CD4-positive, alpha-beta T cell treated with Interferon gamma for 1 hour (primary cell): ENCODE results near the gene SLC15A1.

Source experiments
- DNase-seq: peaks from one replicate; pipeline ENCODE4 v3.0.0-alpha.2; 2020

Gene SLC15A1, protein sequence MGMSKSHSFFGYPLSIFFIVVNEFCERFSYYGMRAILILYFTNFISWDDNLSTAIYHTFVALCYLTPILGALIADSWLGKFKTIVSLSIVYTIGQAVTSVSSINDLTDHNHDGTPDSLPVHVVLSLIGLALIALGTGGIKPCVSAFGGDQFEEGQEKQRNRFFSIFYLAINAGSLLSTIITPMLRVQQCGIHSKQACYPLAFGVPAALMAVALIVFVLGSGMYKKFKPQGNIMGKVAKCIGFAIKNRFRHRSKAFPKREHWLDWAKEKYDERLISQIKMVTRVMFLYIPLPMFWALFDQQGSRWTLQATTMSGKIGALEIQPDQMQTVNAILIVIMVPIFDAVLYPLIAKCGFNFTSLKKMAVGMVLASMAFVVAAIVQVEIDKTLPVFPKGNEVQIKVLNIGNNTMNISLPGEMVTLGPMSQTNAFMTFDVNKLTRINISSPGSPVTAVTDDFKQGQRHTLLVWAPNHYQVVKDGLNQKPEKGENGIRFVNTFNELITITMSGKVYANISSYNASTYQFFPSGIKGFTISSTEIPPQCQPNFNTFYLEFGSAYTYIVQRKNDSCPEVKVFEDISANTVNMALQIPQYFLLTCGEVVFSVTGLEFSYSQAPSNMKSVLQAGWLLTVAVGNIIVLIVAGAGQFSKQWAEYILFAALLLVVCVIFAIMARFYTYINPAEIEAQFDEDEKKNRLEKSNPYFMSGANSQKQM

DNA sequence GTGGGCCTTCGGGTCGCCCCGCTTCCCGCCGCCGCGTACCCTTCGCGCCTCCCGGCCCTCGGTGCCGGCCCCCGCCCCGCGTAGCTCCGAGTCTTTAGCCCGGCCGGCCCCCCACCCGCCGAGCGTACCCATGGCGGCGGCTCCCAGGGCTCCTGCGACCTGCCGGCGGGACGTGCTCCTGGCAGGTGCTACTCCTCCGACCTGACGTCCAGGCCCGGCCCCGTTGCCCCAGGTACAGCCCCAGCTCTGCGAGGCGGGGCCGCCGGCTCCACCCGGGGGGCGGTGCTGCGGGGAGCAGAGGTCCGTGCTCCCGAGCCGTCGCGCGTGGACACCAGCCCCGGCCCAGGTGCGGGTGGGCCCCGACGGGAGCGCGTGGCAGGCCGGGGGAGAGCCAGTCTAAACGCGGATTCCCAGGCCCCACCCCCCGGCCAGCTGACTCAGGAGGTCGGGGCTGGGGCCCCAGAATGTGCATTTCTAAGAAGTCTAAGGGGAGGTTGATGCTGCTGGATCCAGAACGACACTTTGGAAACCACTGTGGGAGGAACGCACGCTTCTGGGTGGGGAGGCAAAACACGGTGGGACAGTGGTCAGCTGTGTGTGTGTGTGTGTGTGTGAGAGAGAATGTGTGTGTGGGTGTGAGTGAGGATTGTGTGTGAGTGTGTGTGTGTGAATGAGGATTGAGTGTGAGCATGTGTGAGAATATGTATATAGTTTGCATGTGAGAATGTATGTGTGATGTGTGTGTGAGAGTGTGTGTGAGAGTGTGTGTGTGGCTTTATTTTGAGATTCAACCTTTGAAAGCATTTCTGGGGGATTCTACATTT is at the start of gene SLC15A1:
Gene SLC15A1, minus strand, starts transcription at position 206 of the 824 bp plus-strand sequence. Its CDS starts 74 bp downstream, at position 132.
- no peak for DNase-seq

DNA sequence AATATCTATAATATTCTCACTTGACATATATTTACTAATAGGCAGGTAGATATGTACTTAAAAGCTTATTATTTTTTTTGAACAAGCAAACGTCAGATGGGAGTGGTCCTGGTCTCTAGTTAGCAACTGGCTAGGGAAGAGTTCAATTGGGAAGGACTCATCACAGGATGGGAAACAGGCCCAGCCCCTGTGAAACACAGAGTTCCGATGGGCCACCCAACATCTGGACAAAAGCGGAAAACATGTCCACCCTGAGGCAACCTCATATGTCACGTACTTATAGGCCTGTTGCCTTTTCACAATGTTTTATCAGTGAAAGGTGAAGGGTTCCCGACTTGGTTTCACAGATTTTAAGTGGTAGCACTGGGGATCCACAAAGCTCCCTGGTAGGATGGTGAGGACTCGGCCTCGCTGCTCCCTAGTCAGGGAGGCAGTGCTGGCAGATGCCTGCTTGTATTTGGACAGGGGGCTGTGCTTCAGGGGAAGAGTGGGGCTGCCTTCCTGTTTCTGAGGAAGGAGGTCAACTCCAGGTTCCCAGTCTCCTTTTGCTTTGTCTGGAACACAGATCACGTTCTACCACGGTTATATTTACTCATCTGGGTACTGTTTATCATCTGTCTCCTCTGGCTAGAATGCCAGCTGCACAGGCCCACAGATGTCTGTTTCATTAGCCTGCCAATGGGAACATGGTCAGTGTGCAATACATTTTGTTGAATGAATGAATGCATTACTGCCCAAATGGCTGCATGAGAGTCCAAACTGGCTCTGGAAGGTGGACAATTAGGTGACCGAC is 49.4 kb upstream of the SLC15A1 start:
- DNase-seq: no peak

DNA sequence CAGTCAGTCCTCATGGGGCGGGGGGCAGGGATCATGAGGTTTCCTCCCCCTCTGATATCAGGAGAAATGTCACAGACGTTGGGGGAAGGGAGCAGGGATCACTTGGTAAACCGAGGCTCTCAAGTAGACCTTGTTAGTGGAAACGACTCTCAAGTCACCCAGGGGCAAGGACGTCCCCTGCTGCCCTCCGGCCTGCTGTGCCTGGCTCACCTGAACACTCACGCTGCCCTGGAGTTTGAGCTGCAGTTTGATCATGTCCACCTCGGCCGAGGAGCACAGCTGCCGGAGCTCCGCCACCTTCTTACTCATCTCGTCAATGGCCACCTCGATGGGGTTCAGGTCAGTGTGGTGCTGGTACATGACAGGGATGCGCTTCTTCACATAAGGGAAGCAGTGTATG is 47.6 kb upstream of the SLC15A1 start:
- DNase-seq: no peak

DNA sequence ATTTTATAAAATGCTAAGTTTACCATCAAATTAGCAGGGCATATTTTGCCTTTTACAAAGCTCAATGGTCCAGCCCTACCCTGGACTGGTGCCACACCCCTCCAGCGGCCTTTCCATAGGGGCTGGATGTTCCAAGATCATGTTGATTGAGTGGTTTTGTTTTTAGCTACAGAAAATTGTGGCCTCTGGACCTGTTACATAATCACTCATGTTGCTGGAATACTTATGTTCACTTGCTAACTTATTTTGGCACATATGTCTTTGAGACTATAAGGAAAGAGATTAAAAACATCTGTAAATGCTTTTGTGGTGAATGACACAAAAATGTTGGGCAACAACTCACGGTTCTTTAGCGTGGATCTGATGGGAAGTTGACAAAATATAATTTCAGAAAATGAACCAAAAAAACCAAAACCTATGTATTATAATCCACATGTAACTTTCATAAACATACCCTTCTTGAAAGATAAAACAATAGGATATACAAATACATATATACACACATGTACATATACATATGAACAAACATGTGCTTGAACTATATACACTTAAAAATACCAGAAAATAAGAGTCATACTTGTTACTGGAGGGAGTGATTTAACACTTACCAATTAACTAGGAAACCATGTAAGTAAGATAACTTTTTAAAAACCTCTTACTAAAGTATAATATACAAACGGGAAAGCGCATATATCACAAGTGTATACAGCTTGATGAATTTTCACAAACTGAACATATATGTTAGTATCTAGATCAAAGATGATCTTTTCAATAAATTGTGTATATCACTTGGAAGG is 46.6 kb upstream of the SLC15A1 start:
- no peak for DNase-seq

DNA sequence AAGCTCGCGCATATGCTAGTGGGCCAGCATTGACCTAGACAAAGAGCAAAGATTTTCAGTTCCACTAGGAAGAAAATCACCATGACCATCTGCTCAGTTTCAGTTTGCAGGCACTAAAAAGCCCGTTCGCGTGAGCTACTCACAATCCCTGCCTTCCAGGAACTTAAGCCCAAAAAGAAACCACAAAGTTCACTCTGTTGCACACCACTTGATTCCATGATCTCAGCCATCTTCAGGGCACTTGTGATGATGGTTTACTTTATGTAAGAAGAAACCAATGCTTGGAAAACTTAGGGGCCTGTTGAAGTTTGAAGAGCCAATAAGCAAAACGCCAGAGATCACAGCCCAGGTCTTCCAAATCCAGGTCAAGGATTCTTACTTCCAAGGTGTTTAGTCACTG is 45.0 kb upstream of the SLC15A1 start:
- DNase-seq: no peak

DNA sequence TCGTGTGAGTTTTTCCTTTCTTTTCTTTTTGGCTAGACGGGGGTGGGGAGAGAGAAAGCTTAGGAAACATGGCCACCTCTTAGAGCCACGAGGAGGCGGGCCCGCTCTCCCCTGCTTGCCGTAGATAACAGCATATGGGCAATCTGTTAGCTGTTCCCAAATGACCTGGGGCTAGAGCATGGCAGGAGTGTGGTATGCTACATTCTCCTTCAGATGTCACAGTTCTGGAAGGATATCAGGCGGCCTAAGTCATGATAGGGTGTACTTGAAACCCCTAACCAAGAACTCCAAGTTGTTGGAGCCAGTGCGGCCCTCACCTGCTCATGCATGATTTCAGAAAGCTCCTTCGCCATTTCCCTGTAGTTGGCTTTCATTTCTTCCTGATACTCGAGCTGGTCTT is 44.3 kb upstream of the SLC15A1 start:
- no peak for DNase-seq

DNA sequence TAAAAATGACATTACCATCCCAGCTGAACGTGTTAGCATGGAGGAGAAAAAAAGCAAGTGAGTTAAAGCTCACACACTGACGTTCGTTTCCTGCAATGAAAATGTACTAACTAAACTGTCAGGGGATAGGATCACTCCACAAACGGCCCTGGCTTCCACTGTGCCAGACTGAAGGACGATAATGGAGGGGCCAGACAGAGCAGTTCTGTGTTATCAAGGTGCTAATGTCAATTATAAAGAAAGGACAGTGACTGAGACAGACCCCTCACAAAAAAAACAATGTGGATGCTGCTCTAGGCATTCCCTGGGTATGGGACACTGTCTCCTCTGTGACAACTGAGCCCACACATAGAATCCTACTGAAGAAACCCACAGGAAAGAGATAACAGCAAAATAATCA is 43.7 kb upstream of the SLC15A1 start:
- DNase-seq: no peak

DNA sequence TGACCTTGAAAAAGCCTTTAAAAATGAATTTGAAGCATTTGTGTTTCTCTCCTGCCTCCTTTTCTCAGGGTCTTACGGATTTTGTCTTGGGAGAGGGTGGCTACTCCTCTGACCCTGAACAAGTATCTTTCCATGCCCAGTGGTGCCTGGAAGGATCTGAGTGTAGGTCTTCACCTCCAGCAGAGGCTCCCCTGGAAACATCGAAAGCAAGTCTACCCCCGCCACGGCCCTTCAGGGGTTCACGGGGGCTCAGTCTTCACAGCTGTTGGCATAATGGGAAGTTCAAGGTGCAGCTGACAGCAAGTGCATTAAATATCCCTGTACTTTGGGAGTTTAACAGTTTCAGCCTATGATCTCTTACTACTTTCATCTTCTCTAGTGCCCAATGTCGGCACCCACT is 42.7 kb upstream of the SLC15A1 start:
- DNase-seq: no peak

DNA sequence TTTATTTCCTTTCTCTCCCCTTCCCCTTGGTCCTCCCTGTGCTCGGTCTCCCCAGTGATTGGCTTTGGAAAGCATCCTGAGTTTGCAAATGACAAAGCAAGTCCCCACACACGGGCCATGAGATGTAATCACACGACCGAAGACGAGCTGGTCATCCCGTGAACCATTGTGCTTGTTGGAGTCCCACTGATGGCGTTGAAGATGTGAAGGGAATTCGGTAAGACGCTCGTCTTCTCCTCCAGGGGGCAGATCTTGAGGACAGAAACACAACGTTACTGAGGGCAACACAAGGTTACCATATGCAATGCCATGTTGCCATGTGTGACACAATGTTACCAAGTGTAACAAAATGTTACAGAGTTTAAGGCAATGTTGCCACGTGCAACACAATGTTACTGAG is 42.0 kb upstream of the SLC15A1 start:
- DNase-seq: no peak

DNA sequence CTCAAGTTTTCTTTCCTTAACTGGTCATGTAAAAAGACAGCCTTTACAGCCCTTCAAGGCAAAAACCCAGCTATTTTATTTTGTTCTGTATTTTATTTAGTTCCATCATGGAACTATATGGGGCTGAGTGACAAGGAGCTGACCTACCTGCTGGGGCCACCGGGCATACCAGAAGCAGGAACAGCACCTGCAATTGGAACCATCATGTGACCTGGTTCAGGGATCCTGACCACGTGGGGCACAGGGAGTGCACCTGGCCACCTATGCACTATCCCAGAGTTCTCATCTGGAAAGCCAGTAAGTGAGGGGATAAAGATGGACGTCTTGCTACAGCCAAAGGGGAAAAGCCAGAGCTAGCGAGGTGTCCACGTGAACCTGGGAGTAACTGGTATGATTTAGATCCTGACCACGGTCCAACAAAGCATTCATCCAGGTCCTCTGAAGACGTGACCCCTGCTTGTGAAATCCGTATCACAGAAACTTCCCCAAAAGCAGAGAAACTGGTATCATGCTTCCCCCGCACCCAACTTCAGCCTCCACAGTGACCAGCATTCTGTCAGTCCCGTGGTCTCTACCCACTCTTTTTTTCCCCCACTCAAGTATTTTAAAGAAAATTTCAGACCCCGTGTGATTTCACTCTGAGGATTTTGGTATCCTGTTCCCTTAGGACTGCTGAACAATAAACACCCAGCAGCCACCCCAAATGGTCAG is 40.5 kb upstream of the SLC15A1 start:
- DNase-seq: no peak

DNA sequence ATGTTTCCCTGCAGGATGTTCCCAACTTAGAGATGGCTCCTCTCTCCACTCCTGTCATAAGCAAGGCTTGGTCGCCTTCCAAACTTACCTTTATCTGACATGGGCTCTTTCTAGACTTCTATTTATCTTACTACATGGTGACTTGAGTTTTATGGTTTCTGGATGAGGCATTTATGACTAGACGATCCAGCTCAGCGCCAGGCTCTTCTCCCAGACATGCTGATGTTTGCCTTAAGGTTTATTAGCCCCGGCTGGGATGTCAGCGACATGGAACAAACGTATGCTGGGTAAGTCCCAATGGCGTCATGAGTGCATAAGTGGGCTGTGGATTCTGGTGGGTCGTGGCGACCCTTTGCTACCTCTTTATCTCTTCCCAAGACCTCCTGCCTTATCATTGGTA is 39.8 kb upstream of the SLC15A1 start:
- DNase-seq: no peak

DNA sequence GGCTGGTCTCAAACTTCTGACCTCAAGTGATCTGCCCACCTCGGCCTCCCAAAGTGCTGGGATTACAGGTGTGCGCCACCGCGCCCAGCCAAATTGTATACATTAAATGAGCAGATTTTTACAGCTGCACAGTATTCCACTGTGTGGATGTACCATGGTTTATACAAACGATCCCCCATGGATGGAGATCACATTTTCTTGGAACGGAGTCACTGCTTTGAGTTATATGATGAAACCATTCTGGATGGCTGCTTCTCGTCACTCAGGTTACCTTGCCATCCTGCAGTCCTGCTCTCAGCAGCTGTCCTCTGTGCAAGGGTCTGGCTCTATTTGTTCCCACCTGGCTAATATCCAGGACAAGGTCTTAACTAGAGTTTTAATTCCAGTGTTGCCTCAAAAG is 39.1 kb upstream of the SLC15A1 start:
- no peak for DNase-seq

DNA sequence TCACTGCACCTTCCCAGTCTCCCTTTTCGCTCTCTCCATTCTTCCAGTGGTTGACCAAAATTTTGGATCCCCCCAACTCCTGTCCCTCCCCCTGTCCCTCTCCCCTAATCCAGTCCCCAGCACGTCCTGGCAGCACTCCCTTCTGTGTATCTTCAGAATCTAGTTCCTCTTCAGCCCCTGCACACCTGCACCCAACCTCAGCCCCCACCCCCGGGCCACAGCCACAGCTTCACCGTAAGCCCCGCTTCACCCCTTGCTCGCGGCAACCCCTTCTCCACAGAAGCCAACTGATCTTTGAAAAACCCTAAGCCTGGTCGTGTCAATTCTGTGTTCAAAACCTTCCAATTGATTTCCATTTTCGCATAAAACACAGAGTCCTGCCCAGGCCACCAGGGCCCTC is 35.5 kb upstream of the SLC15A1 start:
- no peak for DNase-seq

DNA sequence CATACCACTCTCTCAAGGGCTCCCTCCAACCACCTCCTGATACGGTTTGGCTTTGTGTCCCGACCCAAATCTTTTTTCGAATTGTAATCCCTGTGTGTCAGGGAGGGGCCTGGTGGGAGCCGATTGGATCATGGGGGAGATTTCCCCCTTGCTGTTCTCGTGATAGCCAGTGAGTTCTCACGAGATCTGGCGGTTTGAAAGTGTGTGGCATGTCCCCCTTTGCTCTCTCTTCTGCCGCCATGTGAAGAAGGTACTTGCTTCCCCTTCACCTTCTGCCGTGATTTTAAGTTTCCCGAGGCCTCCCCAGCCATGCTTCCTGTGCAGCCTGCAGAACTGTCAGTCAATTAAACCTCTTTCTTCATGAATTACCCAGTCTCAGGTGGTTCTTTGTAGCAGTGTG is 34.7 kb upstream of the SLC15A1 start:
- no peak for DNase-seq

DNA sequence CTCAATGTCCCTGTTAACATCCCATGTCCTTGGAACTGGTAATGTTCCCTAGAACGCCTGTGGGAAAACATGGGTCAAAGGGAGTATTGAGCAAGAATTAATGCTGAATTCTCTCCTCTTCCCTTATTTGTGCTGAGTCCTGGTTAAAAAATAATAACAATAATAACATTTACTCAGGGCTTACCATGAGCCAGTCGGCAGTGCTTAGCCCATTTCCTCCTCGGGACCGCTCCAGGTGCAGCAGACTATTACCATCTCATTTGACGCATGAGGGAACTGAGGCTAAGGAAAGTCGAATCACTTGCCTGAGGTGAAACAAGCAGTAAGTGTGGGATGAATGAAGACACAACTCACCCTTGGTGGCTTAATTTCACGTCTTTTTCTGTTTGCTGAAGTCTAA is 33.6 kb upstream of the SLC15A1 start:
- no peak for DNase-seq

DNA sequence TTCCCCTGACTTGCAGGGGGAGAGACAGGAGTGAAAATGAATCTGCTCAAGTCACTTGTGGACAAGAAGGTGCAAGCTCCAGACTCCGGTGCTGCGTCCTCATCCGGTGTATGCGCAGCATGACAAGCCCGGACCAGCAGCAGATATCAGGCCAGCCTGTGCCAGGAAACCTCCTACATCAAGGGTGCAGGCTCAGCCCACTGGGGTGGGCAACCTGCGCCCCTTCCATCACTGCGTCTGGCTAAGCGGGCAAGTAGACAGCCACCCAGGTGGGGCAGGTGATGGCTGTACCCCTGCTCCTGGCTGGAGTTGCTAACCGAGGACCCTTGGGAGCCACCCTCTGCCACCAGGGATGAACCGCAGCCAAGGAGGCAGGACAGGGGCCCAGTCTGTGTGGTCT is 32.9 kb upstream of the SLC15A1 start:
- no peak for DNase-seq

DNA sequence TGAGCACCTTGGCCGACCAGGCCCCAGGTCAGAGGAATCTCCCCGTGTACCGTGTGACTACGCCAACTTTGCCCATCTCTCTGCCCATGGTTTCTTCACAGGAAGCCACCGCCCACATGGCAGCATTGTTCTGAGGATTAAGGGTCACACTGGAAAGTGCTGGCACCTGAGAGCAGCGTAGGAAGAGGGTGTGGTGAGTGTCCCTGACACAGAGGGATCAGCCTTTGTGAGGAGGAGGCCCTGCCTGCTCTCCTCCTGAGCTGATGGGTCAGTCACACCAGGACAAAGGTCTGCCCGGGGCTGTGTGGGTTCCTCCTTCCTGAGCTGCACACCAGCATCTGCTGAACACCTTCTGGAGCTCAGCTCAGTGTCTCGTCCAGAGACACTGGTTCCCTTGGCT is 32.2 kb upstream of the SLC15A1 start:
- no peak for DNase-seq

DNA sequence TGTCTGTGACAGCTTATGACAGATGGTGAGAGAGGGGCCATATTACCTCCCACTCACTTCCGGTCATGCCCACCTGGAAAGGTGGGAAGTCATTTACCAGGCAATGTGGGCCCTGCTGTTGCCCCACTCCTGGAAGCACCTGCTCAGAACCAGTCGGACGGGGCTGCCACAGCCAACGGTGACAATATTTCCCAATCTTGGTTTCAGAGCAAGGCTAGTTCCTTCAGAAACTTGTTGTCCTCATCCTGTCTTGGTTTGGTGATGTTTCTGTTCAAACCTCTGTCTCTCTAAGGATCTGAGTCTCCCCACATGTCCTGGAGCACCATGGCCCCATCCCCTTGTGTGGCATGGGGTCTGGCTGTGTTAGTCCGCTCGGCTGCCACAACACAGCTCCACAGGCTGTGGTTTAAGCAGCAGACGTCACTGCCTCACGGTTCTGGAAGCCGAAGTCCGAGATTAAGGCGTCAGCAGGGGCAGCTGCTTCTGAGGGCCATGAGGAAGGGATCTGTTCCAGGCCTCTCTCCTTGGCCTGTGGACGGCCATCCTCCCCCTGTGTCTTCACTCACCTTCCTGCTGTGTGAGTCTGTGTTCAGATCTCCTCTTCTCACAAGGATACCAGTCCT is 31.5 kb upstream of the SLC15A1 start:
- no peak for DNase-seq

DNA sequence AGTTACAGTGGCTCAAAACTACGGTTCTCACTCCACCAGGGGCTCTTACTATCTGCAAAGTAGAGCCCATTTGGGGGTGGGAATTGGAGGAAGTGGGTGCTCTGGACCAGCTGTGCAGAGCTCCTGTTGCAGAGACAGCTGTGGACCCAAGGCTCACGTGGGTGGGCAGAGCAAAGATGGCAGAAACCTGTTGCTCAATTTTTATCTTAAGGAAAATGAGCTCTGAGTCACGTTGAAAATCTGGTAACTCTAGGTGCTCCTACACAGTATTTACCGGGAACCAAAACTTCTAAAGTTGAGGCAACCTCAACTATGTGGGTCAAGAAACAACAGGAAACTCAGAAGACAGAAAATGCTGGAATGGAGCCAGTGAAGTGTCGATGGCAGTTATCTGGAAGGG is 30.2 kb upstream of the SLC15A1 start:
- no peak for DNase-seq

DNA sequence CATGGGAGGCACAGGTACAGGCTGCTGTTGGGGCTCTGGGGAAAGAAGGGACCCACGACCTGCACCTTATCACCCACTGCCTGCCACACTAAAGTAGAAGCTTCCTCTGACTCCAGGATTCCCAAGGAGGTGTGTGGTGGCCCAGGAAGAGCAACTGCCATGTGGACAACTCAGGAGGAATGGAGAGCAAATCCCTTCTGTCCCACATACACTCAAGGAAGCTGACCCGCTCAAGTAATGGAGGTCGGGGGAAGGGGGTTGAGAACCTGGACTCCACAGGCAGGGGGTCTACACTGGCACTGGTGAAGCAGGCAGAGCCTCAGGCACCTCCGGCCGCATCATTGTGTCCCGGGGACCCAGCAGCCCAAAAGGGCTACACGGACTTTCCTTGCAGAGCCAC is 29.4 kb upstream of the SLC15A1 start:
- DNase-seq: no peak

DNA sequence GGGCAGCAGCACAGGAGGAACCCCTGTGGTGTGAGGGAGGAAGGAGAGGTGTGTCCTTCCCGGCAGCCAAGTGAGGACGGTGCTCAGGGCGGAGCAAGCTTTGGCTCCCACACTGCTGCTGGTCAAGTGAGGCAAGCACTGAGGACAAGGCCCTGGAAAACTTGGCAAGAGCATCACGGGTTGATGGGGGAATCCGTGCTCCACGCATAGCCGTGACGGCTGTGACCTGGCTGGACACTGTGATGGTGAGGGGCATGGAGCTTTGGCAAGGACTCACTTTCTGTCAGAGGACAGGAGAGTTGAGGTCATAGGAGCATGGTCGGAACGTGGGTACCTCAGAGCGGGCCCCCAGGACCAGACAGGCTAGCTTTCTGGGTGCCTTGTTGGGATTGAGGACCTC is 29.0 kb upstream of the SLC15A1 start:
- no peak for DNase-seq
